K562 (cell line): ENCODE data around the gene SLCO3A1. TPM values are rescaled to one million over a fixed set of nuclear protein-coding genes. Genes with fewer than 3 reads are reported as not detected.
"Not testable (repeated sequence)": the region's sequence is repeated elsewhere in the genome, so short reads cannot be mapped to it uniquely, and the experiment has no call there.

Experiments
- ATAC-seq: fragments of 200-7000 bp; cut with Tn5 transposase; 3 replicates; pipeline ENCODE4 v1.9.1; 2020; ENCODE audit warnings: moderate library complexity
- BruUV-seq: library from RNA; stranded (reverse); fragments of 400-500 nt; replicated peaks from 2 replicates; lab custom pipeline; 2021; lab: Mats Ljungman, UMichigan
- CTCF ChIA-PET: fragments of 300-600 bp; formaldehyde crosslinking; extraction: SDS; loops from one replicate; lab custom pipeline; 2021; ENCODE audit warnings: low intra/inter-chr PET ratio; lab: Yijun Ruan, JAX
- POLR2A ChIA-PET: fragments of 300-600, 350-650 bp; sonication (Branson Sonifier 250); formaldehyde crosslinking; extraction: SDS; loops from one replicate; lab custom pipeline; 2021; ENCODE audit warnings: antibody characterized with exemption, inconsistent platforms; lab: Yijun Ruan, JAX
- DNase-seq, 4 experiments: peaks; one replicate each; pipeline versions ENCODE4 v3.0.0 to v3.0.0-alpha.2; 2011 to 2018; ENCODE audit warnings: low spot score in 3 of 4, mixed read lengths in 3 of 4; ENCODE audit errors: extremely low read depth in 1 of 4
- FAIRE-seq: peaks from 2 replicates; lab custom pipeline; 2011; peaks lifted over from hg19 to GRCh38; lab: Jason Lieb, UNC
- H2AFZ ChIP-seq: 2 replicates; pipeline ENCODE4 v1.6.0; 2011; ENCODE audit warnings: low read depth, low read length, control low read depth, inconsistent platforms
- H3K27ac ChIP-seq: fragments of 200-600 bp; 3 replicates; pipeline ENCODE4 v1.8.0; 2011; ENCODE audit warnings: low read depth, mild to moderate bottlenecking, control low read depth, inconsistent platforms, low read length, moderate library complexity, mixed read lengths; ENCODE audit errors: extremely low read depth
- H3K27me3 ChIP-seq, 2 experiments: fragments of 300-600 bp in 1 of 2; 2 replicates in 1 of 2; 3 replicates in 1 of 2; pipeline versions ENCODE4 v1.6.0 to v1.8.0; 2011; ENCODE audit warnings: inconsistent platforms in 2 of 2, low read length in 2 of 2, mild to moderate bottlenecking in 1 of 2, mixed read lengths in 1 of 2, moderate library complexity in 1 of 2; ENCODE audit not compliant: control insufficient read depth in 2 of 2, insufficient read depth in 2 of 2
- H3K36me3 ChIP-seq: fragments of 300-600 bp; 3 replicates; pipeline ENCODE4 v1.8.0; 2011; ENCODE audit warnings: mild to moderate bottlenecking, low read length, inconsistent platforms; ENCODE audit not compliant: control insufficient read depth, insufficient read depth
- H3K4me1 ChIP-seq, 2 experiments: fragments of 200-600 bp in 1 of 2; replicated peaks in 1 of 2; 2 replicates in 1 of 2; 3 replicates in 1 of 2; pipeline versions ENCODE4 v1.5.1 to v1.8.0; 2011; ENCODE audit warnings: inconsistent platforms in 2 of 2, low read length in 2 of 2, mild to moderate bottlenecking in 1 of 2, mixed read lengths in 1 of 2, moderate library complexity in 1 of 2; ENCODE audit not compliant: control insufficient read depth in 2 of 2, insufficient read depth in 2 of 2
- H3K4me2 ChIP-seq: 2 replicates; pipeline ENCODE4 v1.6.1; 2011; ENCODE audit warnings: low read length, control low read depth, inconsistent platforms, mixed read lengths; ENCODE audit not compliant: insufficient read depth
- H3K4me3 ChIP-seq: fragments of 200-600 bp; sonication (generic), shearing (Covaris generic); 2 replicates; pipeline ENCODE4 v1.5.1; 2016; ENCODE audit warnings: control low read depth, inconsistent platforms
- H3K79me2 ChIP-seq: fragments of 200-600 bp; 3 replicates; pipeline ENCODE4 v1.8.0; 2011; ENCODE audit warnings: low read length, inconsistent platforms; ENCODE audit not compliant: control insufficient read depth, insufficient read depth
- H3K9ac ChIP-seq, 2 experiments: 2 replicates each; pipeline versions ENCODE4 v1.6.0 to v1.6.1; 2011; ENCODE audit warnings: low read depth in 2 of 2, low read length in 2 of 2, control low read depth in 1 of 2, inconsistent platforms in 1 of 2, mild to moderate bottlenecking in 1 of 2, mixed read lengths in 1 of 2; ENCODE audit not compliant: insufficient read depth in 1 of 2
- H3K9me1 ChIP-seq: one replicate; pipeline ENCODE4 v1.6.0; 2011; ENCODE audit warnings: inconsistent platforms, mild to moderate bottlenecking, low read length, moderate library complexity; ENCODE audit not compliant: control insufficient read depth, insufficient read depth
- H3K9me3 ChIP-seq: replicated peaks from 2 replicates; pipeline ENCODE4 v1.5.1; 2011; ENCODE audit warnings: low read depth, low read length, inconsistent platforms; ENCODE audit not compliant: control insufficient read depth, insufficient read depth
- H4K20me1 ChIP-seq: replicated peaks from 2 replicates; pipeline ENCODE4 v1.6.1; 2011; ENCODE audit warnings: low read length, inconsistent platforms, mixed read lengths; ENCODE audit not compliant: control insufficient read depth, insufficient read depth
- FOSL1 ChIP-seq: fragments of 200-800 bp; sonication (Bioruptor generic); conservative IDR thresholded peaks from 2 replicates; pipeline ENCODE4 v1.6.1; 2016; ENCODE audit warnings: missing genetic modification characterization, missing compliant biosample characterization
- GMEB1 ChIP-seq: fragments of 250-450 bp; sonication (Bioruptor Pico); IDR thresholded peaks from 2 replicates; pipeline ENCODE4 v1.4.0; 2020; ENCODE audit warnings: mild to moderate bottlenecking
- WGBS: fragments of 100-300 bp; shearing (Covaris generic); methylation state at CpG from one replicate; pipeline ENCODE4 v1.1.6; 2016; ENCODE audit warnings: low coverage, mixed read lengths; ENCODE audit not compliant: insufficient coverage; ENCODE audit errors: missing lambda C conversion rate; 5-methylcytosine and 5-hydroxymethylcytosine counted together
- in situ Hi-C: fragments of 300-500 bp; cut with MboI; formaldehyde crosslinking; loops from 4 replicates; pipeline ENCODE4 v1.15.0; 2018; ENCODE audit warnings: inconsistent platforms, mixed read lengths
- intact Hi-C: fragments of 100-400 bp; cut with micrococcal nuclease; formaldehyde crosslinking; loops from 2 replicates; pipeline ENCODE4 v1.14.2; 2022
- polyA plus RNA-seq, 8 experiments: library from polyadenylated mRNA; depleted of rRNA in 4 of 8; stranded (reverse) in 5 of 8; unstranded in 3 of 8; fragments of >200 nt; fragmentation: Nextera tagmentation in 2 of 8; fragmentation: Illumina TruSeq in 1 of 8; extraction: Ambion mirVana in 2 of 8; extraction: Trizol in 1 of 8; gene quantifications; 2 replicates each; pipeline versions ENCODE4 v1.2.1 to v1.2.3, GENCODE V29; 2011 to 2014; ENCODE audit warnings: inconsistent platforms in 1 of 8, missing spikeins in 1 of 8
- total RNA-seq, 7 experiments: library from RNA; depleted of rRNA in 6 of 7; stranded (reverse); fragments of >200 nt in 6 of 7; fragmentation: Illumina TruSeq in 2 of 7; extraction: Trizol in 2 of 7; gene quantifications; 2 replicates each; pipeline versions ENCODE4 v1.2.1 to v1.2.3, GENCODE V29; 2011 to 2021; ENCODE audit warnings: low replicate concordance in 1 of 7

Gene SLCO3A1
- total and polyA plus RNA-seq, 9 of the 15 experiments (the other 6 are each of a cell fraction or from before 2014, with no cell fraction given) = 0.01 to 0.84 (median 0.06) TPM; not detected in 3

- no peaks in the 10 kb centered on the region for H3K4me1 ChIP-seq
- intact Hi-C loops (no loop called here), in situ Hi-C loops (no loop called here)
- H3K9ac ChIP-seq = no peak overlapping the region
- no peaks in the 10 kb centered on the region; the same call in 1 of the 2 replicates for H4K20me1 ChIP-seq
- H3K27ac ChIP-seq = no peak overlapping the region
- H2AFZ ChIP-seq = no peak overlapping the region
- no peaks in the 10 kb centered on the region for H3K9me3 ChIP-seq
- ChIA-PET POLR2A (interaction anchor here (0.5 to 1.5 kb wide), 2 partner anchors 10 to 12 kb away, joined by 3 to 5 read pairs; no protein-coding TSS in a partner anchor), CTCF (interaction anchor here (1.1 kb wide), 1 partner anchor 10 kb away, joined by 3 read pairs; no protein-coding TSS in a partner anchor)
- ATAC-seq (no peak), FAIRE-seq (no peak), DNase-seq (peak in 1 of 4 experiments; percentile 3)
- peaks cover 2 to 30% of the 10 kb centered on the region in 2 experiments; a peak in 3 of 5 replicates for H3K27me3 ChIP-seq
- WGBS = under 1% methylated on average over 20 of the region's 20 CpGs
- no peak overlapping the region for H3K4me2 ChIP-seq
- no peak overlapping the region for H3K4me3 ChIP-seq
- no peaks in the 10 kb centered on the region for H3K79me2 ChIP-seq
- no peaks in the 10 kb centered on the region for H3K36me3 ChIP-seq
- TF ChIP-seq GMEB1 (no peak), FOSL1 (tag) (peak; percentile 82)
- no TSS peak for BruUV-seq
- no peaks in the 10 kb centered on the region for H3K9me1 ChIP-seq
Measured at GRCh38 chr15:92069308-92070250, 216.1 kb downstream of the SLCO3A1 start.

GRCh38 chr15:92070251-92070650 is 216.7 kb downstream of the SLCO3A1 start:
- CTCF ChIA-PET = interaction anchor here (1.1 kb wide), 1 partner anchor 10 kb away, joined by 3 read pairs; no protein-coding TSS in a partner anchor

More at GRCh38 chr15:92070251-92070650, 216.7 kb downstream of the SLCO3A1 start:
- FAIRE-seq, H3K9me1 ChIP-seq, H3K4me3 ChIP-seq, BruUV-seq, H4K20me1 ChIP-seq, H3K27ac ChIP-seq, H2AFZ ChIP-seq, DNase-seq, H3K4me2 ChIP-seq, H3K36me3 ChIP-seq, in situ Hi-C loops, H3K9me3 ChIP-seq, H3K9ac ChIP-seq, POLR2A ChIA-PET, ATAC-seq, H3K79me2 ChIP-seq, intact Hi-C loops, H3K4me1 ChIP-seq: not testable (repeated sequence)
- WGBS = 1% methylated on average over 8 of the region's 8 CpGs
- H3K27me3 ChIP-seq = peaks cover 2 to 34% of the 10 kb centered on the region in 2 experiments; a peak in 4 of 5 replicates
